GM12864 (cell line): ENCODE results near the gene PPP1R2C.

Experiments
- DNase-seq: peaks from one replicate; pipeline ENCODE4 v3.0.0-alpha.2; 2011; ENCODE audit warnings: low read depth
- H3K4me3 ChIP-seq: 2 replicates; pipeline ENCODE4 v1.5.1; 2011; ENCODE audit warnings: mild to moderate bottlenecking, low read depth, low read length, control low read depth
- TF ChIP-seq, protein P1 (sequence below): IDR thresholded peaks from 2 replicates; pipeline ENCODE4 v1.5.1; 2011; ENCODE audit warnings: low read depth, mild to moderate bottlenecking, moderate library complexity, low read length, control low read depth, inconsistent platforms; ENCODE audit errors: missing control alignments

Gene PPP1R2C

DNA sequence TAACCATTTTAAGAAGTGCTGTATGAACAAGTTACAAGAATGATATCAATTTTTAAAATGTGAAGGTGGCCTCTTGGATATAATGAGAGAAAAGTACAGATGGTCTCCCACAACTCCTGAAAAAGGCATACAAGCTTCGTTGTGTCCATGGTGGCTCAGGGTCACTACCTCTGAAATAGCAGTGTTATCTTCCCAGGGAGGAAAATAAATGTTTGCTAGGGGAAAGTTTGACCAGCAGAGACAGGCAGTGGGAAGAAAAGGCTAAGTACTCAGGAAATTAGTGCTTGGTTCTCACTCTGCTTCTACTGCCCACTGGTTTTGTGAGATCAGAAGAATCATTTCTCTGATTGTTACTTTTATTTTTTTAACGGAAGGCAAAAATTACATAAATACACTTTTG is 39.4 kb downstream of the PPP1R2C start:
- TF ChIP-seq, protein P1, sequence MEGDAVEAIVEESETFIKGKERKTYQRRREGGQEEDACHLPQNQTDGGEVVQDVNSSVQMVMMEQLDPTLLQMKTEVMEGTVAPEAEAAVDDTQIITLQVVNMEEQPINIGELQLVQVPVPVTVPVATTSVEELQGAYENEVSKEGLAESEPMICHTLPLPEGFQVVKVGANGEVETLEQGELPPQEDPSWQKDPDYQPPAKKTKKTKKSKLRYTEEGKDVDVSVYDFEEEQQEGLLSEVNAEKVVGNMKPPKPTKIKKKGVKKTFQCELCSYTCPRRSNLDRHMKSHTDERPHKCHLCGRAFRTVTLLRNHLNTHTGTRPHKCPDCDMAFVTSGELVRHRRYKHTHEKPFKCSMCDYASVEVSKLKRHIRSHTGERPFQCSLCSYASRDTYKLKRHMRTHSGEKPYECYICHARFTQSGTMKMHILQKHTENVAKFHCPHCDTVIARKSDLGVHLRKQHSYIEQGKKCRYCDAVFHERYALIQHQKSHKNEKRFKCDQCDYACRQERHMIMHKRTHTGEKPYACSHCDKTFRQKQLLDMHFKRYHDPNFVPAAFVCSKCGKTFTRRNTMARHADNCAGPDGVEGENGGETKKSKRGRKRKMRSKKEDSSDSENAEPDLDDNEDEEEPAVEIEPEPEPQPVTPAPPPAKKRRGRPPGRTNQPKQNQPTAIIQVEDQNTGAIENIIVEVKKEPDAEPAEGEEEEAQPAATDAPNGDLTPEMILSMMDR = no peak
- no peak for DNase-seq
- no peak overlapping the region for H3K4me3 ChIP-seq

DNA sequence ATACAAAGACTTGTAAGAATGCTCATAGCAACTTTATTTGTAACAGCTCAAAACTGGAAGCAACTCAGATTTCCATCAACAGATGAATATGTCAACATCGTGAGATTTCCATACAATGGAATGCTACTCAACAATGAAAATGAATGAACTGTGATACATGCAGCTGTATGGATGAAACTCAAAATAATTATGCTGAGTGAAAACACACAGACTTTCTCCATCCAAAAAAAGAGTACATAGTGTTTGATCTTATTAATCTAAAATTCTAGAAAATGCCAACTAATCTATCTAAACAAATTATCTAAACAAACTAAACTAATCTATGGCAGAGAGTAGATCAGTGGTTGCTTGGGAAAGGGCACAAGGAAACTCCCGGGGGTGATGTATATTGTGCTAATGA is 42.7 kb downstream of the PPP1R2C start:
- no peak overlapping the region for H3K4me3 ChIP-seq
- DNase-seq = no peak
- TF ChIP-seq, protein P1 = no peak

DNA sequence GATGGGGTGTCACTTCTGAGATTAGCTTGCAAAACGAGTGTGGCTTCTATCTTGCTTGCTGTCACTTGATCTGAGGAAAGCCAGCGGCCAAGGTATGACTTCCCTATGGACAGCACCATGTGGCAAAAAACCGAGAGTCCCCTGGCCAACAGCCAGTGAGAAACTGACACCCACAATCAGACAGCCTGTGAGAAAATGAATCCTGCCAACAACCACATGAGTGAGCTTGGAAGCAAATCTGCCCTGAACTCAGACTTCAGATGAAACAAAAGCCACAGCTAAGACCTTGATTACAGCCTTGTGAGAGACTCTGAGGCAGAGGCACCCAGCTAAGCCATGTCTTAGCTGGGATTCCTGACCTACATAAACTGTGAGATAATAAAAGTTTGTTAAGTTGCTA is 45.5 kb downstream of the PPP1R2C start:
- no peak overlapping the region for H3K4me3 ChIP-seq
- TF ChIP-seq, protein P1 = no peak
- no peak for DNase-seq
